Ovary (tissue), 9 donors: ENCODE measurements around the gene PTGIS. TPM values are rescaled to one million over a fixed set of nuclear protein-coding genes. Genes with fewer than 3 reads are reported as not detected.

Experiments used
- DNase-seq, 5 donors: peaks; one replicate each; pipeline ENCODE4 v3.0.0-alpha.2; 2019 to 2020
- H3K27ac ChIP-seq, 2 donors: fragments of 200-600 bp; one replicate each; pipeline versions ENCODE4 v1.5.1 to v1.8.0; 2019 to 2022
- H3K27me3 ChIP-seq: fragments of 200-600 bp; one replicate; pipeline ENCODE4 v1.8.0; 2022
- H3K36me3 ChIP-seq: fragments of 200-600 bp; sonication (generic); one replicate; pipeline ENCODE4 v1.5.1; 2019
- H3K4me1 ChIP-seq: one replicate; pipeline ENCODE4 v1.8.1; 2013; ENCODE audit warnings: mild to moderate bottlenecking, moderate library complexity; ENCODE audit not compliant: insufficient read depth
- H3K4me3 ChIP-seq: fragments of 200-600 bp; sonication (generic); one replicate; pipeline ENCODE4 v1.5.1; 2017
- H3K9me3 ChIP-seq, 2 donors: fragments of 200-600 bp in 1 of 2; sonication (generic) in 1 of 2; one replicate each; pipeline versions ENCODE4 v1.5.1 to v1.8.1; 2013 to 2019; ENCODE audit warnings: mild to moderate bottlenecking in 1 of 2, moderate library complexity in 1 of 2
- CTCF ChIP-seq, 3 donors: fragments of 450-650 bp in 2 of 3; fragments of 200-600 bp in 1 of 3; IDR thresholded peaks; one replicate each; pipeline versions ENCODE4 v1.5.1 to v1.8.0; 2016 to 2022; ENCODE audit warnings: antibody characterized with exemption in 3 of 3, mild to moderate bottlenecking in 1 of 3
- EP300 ChIP-seq: sonication (generic); formaldehyde crosslinking; IDR thresholded peaks from one replicate; pipeline ENCODE4 v1.6.1; 2017; ENCODE audit warnings: antibody characterized with exemption
- POLR2A ChIP-seq: fragments of 450-650 bp; IDR thresholded peaks from one replicate; pipeline ENCODE4 v1.6.1; 2017; ENCODE audit warnings: antibody characterized with exemption, mild to moderate bottlenecking, moderate library complexity
- WGBS, 3 donors: extraction: QIAGEN DNeasy Blood & Tissue Kit in 1 of 3; methylation state at CpG; one replicate each; pipeline versions ENCODE4 v1.1.5 to v1.1.7; 2013 to 2017; 5-methylcytosine and 5-hydroxymethylcytosine counted together
- intact Hi-C, 4 donors: fragments of 100-400 bp; cut with DNase I; formaldehyde crosslinking; loops; one replicate each; pipeline versions ENCODE4 v1.11.0 to v1.15.1; 2022 to 2023
- polyA plus RNA-seq, 2 donors: library from polyadenylated mRNA; stranded (reverse); fragments of 200-250 nt in 1 of 2; fragments of 350-450 nt in 1 of 2; fragmentation: Illumina TruSeq in 1 of 2; extraction: RNeasy Lipid Tissue Mini Kit (QIAGEN cat#74804) in 1 of 2; gene quantifications; one replicate each; pipeline ENCODE4 v1.2.3, GENCODE V29; 2013 to 2014
- total RNA-seq, 7 donors: library from RNA; depleted of rRNA in 2 of 7; stranded (reverse); fragments of >200 nt in 2 of 7; fragmentation: NEBNext Ultra II Directional in 3 of 7; extraction: Animal tissue kit (Norgen Biotek cat#: 25700) in 3 of 7; gene quantifications; one replicate each; pipeline versions ENCODE4 v1.1.0 to v1.2.4, GENCODE V29; 2016 to 2023
- donor health status: DM: no; HTN: no; CAD: no; lungs with moderate emphysema.
- donor health status: DM: no; HTN: no; CAD: no.
- donor health status: Bipolar disorder and iron deficiency.
- donor health status: DM: yes; HTN: yes; CAD: no.
- donor health status: DM: no; HTN: no; CAD: no.
- donor health status: DM: yes; HTN: yes; CAD: no.

The PTGIS gene
- total and polyA plus RNA-seq, 9 donors, result 38.3 to 221 (median 130) TPM

- H3K36me3 ChIP-seq, result no peaks in the 10 kb centered on the region
These were observed 4.6 kb downstream of the PTGIS start for GRCh38 chr20:49563015-49563980.

GRCh38 chr20:49562311-49563014 lies 5.5 kb downstream of the PTGIS start:
- intact Hi-C loops, result no loop called here
- WGBS, 3 donors, result 15 to 18% (median 16%) methylated on average over 21 of the region's 21 CpGs
- peaks cover 21% of the 10 kb centered on the region for H3K4me1 ChIP-seq
- H3K36me3 ChIP-seq, result no peaks in the 10 kb centered on the region
- H3K4me3 ChIP-seq, result peak overlapping the region; percentile 20
- DNase-seq, result peak; percentile 85 to 91 (median 88)
- H3K27me3 ChIP-seq, result no peaks in the 10 kb centered on the region
- TF ChIP-seq POLR2A (no peak), EP300 (peak; percentile 5), CTCF (IDR thresholded peaks at IDR 0.05) (no peak)
- no peaks in the 10 kb centered on the region for H3K9me3 ChIP-seq
- peak overlapping the region; percentile 74 to 80 for H3K27ac ChIP-seq

More at GRCh38 chr20:49563015-49563980, 4.6 kb downstream of the PTGIS start:
- TF ChIP-seq POLR2A (no peak), EP300 (no peak), CTCF (IDR thresholded peaks at IDR 0.05) (no peak)
- H3K27ac ChIP-seq, result peak overlapping the region; percentile 74 to 80
- H3K27me3 ChIP-seq, result no peaks in the 10 kb centered on the region
- peak in 2 of 5 donors; percentile 20 to 22 for DNase-seq
- intact Hi-C loops, result no loop called here
- WGBS, 3 donors, result 75 to 79% (median 77%) methylated on average over 6 of the region's 6 CpGs
- no peaks in the 10 kb centered on the region for H3K9me3 ChIP-seq
- peak overlapping the region; percentile 20 for H3K4me3 ChIP-seq
- peaks cover 16% of the 10 kb centered on the region for H3K4me1 ChIP-seq

DNA sequence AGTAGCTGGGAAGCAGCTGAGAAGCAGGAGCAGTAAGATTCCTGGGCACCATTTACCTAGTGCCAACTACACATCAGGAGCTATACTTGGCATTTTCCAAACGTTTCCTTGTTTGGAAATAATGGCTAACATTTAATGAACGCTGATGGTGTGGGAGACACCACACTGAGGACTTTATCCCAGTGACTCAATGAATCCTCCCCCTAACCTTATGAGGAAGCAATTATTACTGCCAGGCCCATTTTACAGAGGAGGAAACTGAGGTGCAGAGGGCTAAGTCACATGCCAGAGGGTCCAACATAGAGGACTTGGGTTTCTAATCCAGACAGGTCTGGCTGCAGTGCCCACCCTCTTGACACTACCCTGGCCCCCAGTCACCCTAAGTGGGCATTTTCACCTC lies 6.1 kb downstream of the PTGIS start:
- 12 to 20% (median 12%) methylated on average over 2 of the region's 2 CpGs for WGBS, 3 donors
- TF ChIP-seq POLR2A (no peak), CTCF (IDR thresholded peaks at IDR 0.05) (no peak), EP300 (no peak)
- peaks cover 21% of the 10 kb centered on the region for H3K4me1 ChIP-seq
- no peaks in the 10 kb centered on the region for H3K27me3 ChIP-seq
- no peaks in the 10 kb centered on the region for H3K36me3 ChIP-seq
- peak overlapping the region; percentile 20 for H3K4me3 ChIP-seq
- no peak for DNase-seq
- intact Hi-C loops, result no loop called here
- H3K27ac ChIP-seq, result peak overlapping the region; percentile 74 to 80
- H3K9me3 ChIP-seq, result no peaks in the 10 kb centered on the region

GRCh38 chr20:49561256-49561655 lies 6.7 kb downstream of the PTGIS start:
- H3K27me3 ChIP-seq, result no peaks in the 10 kb centered on the region
- intact Hi-C loops, result no loop called here
- peaks cover 21% of the 10 kb centered on the region for H3K4me1 ChIP-seq
- WGBS, 3 donors, result 68 to 78% (median 71%) methylated on average over 4 of the region's 4 CpGs
- no peak overlapping the region for H3K4me3 ChIP-seq
- H3K36me3 ChIP-seq, result no peaks in the 10 kb centered on the region
- DNase-seq, result peak in 1 of 5 donors; percentile 26
- H3K27ac ChIP-seq, result peak overlapping the region; percentile 9 to 80
- no peaks in the 10 kb centered on the region for H3K9me3 ChIP-seq
- no peak for TF ChIP-seq CTCF (IDR thresholded peaks at IDR 0.05)
- no peak for TF ChIP-seq EP300
- no peak for TF ChIP-seq POLR2A
